PC-9 (cell line): ENCODE data around the gene SLC18B1.

Source experiments
- CTCF ChIP-seq: fragments of 200-600 bp; sonication (generic); conservative IDR thresholded peaks from 2 replicates; pipeline ENCODE4 v1.6.1; 2017; ENCODE audit warnings: mixed run types, antibody characterized with exemption, mild to moderate bottlenecking, moderate library complexity
- EZH2 ChIP-seq: fragments of 200-600 bp; sonication (generic); IDR thresholded peaks from 2 replicates; pipeline ENCODE4 v1.8.0; 2017; ENCODE audit warnings: antibody characterized with exemption, low read depth

- no peak for TF ChIP-seq CTCF
- no peak for TF ChIP-seq EZH2
Observed at GRCh38 chr6:132731086-132731485, 67.4 kb downstream of the SLC18B1 start.
